ENCODE measurements around the gene SOX8. TPM values are rescaled to one million over a fixed set of nuclear protein-coding genes. Genes with fewer than 3 reads are reported as not detected.

SOX8 gene
- total and polyA plus RNA-seq, 2 donors (not counting 1 experiment from before 2014, with no cell fraction given) = 0.03 TPM; not detected in 1

DNA sequence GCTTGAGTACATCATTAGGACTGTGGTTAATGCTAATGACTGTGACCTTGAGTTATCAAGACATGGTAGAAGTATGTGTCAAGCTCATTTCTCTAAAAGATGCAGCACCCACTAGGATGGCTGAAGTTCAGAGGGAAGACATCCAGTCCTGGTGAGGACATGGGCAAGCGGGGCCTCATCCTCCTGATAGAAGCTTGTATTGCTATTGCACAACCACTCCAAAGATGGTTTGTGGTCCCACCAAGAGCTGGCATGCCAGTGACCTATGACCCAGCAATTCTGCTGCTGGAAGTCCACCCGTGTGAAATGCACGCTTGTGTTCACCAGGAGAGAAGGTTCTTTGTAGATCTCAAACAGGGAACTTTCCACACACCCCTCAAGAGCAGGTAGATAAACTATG, 14.2 kb downstream of the SOX8 start:
- no peak for DNase-seq (ENCODE audit: low read depth in 2 of 2)
- H4K20me1 ChIP-seq (ENCODE audit: control insufficient read depth, extremely low read depth, insufficient read depth, low read length) = no peaks in the 10 kb centered on the region
- H3K4me1 ChIP-seq (ENCODE audit: control insufficient read depth, extremely low read depth, insufficient read depth, low read length) = no peaks in the 10 kb centered on the region
- H3K36me3 ChIP-seq (ENCODE audit: control insufficient read depth, insufficient read depth, low read length) = no peaks in the 10 kb centered on the region
- H3K27me3 ChIP-seq (ENCODE audit: control insufficient read depth, insufficient read depth, low read length) = no peaks in the 10 kb centered on the region
- H3K9me3 ChIP-seq (ENCODE audit: control insufficient read depth, insufficient read depth, low read depth, low read length) = no peaks in the 10 kb centered on the region
- no peak overlapping the region for H3K9ac ChIP-seq (ENCODE audit: insufficient read depth, low read length)
- H3K79me2 ChIP-seq (ENCODE audit: control insufficient read depth, insufficient read depth, low read length) = no peaks in the 10 kb centered on the region
- no peak overlapping the region for H3K4me3 ChIP-seq (replicated peaks in 1 of 4; ENCODE audit: control extremely low read depth in 1 of 4, insufficient read depth in 1 of 4, low read depth in 3 of 4, low read length in 4 of 4)
- no peak overlapping the region for H3K27ac ChIP-seq (ENCODE audit: insufficient read depth, low read length)
- H3K4me2 ChIP-seq (ENCODE audit: extremely low read depth, insufficient read depth, low read length) = no peak overlapping the region
- no peak for TF ChIP-seq EZH2 (IDR thresholded peaks at IDR 0.05; ENCODE audit: low read length, missing control alignments)
- H2AFZ ChIP-seq (ENCODE audit: low read length) = no peak overlapping the region

DNA sequence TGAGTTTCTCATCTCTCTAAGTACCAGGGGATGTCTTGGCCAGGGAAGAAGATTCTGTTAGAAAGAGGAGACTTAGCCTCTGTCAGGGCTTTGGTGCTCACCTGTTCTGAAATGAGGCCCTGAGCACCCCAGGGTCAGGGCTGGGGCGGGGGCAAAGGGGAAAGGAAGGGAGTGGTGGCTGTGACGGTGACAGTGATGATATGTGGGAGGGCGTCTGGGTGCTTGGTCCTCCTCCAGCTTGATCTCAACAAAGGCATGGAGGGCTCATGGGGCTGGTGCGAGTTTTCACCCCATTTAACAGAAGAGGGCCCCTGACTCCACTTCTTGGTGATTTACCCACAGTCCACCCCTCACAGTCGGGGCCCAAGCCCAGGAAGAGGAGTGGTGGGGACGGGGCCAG, 15.1 kb downstream of the SOX8 start:
- Histone ChIP-seq H3K9ac (ENCODE audit: insufficient read depth, low read length) (no peak overlapping the region), H3K4me2 (ENCODE audit: extremely low read depth, insufficient read depth, low read length) (no peak overlapping the region), H4K20me1 (ENCODE audit: control insufficient read depth, extremely low read depth, insufficient read depth, low read length) (no peaks in the 10 kb centered on the region), H3K27ac (ENCODE audit: insufficient read depth, low read length) (no peak overlapping the region), H3K4me3 (replicated peaks in 1 of 4; ENCODE audit: control extremely low read depth in 1 of 4, insufficient read depth in 1 of 4, low read depth in 3 of 4, low read length in 4 of 4) (no peak overlapping the region), H3K4me1 (ENCODE audit: control insufficient read depth, extremely low read depth, insufficient read depth, low read length) (no peaks in the 10 kb centered on the region), H3K36me3 (ENCODE audit: control insufficient read depth, insufficient read depth, low read length) (no peaks in the 10 kb centered on the region), H3K27me3 (ENCODE audit: control insufficient read depth, insufficient read depth, low read length) (no peaks in the 10 kb centered on the region), H3K9me3 (ENCODE audit: control insufficient read depth, insufficient read depth, low read depth, low read length) (no peaks in the 10 kb centered on the region), H3K79me2 (ENCODE audit: control insufficient read depth, insufficient read depth, low read length) (no peaks in the 10 kb centered on the region), H2AFZ (ENCODE audit: low read length) (no peak overlapping the region)
- TF ChIP-seq, protein P1, sequence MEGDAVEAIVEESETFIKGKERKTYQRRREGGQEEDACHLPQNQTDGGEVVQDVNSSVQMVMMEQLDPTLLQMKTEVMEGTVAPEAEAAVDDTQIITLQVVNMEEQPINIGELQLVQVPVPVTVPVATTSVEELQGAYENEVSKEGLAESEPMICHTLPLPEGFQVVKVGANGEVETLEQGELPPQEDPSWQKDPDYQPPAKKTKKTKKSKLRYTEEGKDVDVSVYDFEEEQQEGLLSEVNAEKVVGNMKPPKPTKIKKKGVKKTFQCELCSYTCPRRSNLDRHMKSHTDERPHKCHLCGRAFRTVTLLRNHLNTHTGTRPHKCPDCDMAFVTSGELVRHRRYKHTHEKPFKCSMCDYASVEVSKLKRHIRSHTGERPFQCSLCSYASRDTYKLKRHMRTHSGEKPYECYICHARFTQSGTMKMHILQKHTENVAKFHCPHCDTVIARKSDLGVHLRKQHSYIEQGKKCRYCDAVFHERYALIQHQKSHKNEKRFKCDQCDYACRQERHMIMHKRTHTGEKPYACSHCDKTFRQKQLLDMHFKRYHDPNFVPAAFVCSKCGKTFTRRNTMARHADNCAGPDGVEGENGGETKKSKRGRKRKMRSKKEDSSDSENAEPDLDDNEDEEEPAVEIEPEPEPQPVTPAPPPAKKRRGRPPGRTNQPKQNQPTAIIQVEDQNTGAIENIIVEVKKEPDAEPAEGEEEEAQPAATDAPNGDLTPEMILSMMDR (conservative IDR thresholded peaks at IDR 0.05 in 1 of 2, IDR thresholded peaks at IDR 0.05 in 1 of 2; ENCODE audit: low read depth in 1 of 2, low read length in 2 of 2) = no peak
- no peak for DNase-seq (ENCODE audit: low read depth in 2 of 2)

DNA sequence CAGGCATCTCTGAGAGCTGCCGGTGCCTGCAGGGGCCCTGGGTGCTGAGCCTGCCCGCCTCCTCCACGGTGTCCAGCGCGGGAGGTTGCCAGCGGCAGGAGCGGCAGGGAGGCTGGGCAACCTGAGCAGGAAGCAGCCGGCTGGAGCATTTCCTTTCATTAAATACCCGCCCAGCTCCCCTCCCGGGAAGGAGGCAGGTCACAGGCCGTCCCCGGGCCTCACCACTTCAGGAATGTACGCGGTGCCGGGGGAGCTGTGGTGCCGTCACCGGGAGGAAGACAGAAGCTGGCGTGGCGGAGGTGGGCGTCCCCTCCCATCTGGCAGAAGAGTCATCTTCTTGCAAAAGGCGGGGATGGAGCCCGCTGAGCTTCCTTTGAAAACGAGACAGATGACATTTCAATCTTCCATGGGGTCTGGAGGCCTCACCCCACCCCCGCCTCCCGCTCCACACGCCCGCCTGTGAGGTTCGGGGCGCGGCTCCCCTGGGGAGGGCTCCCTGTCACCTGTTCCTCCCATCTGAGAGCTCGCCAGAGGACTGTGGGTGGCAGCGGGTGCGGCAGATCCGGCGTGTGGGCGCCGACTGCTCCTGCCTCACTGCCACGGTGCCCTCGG, 16.0 kb downstream of the SOX8 start:
- Histone ChIP-seq H4K20me1 (ENCODE audit: control insufficient read depth, extremely low read depth, insufficient read depth, low read length) (no peaks in the 10 kb centered on the region), H3K36me3 (ENCODE audit: control insufficient read depth, insufficient read depth, low read length) (no peaks in the 10 kb centered on the region), H3K27ac (ENCODE audit: insufficient read depth, low read length) (no peak overlapping the region), H3K4me3 (replicated peaks in 1 of 4; ENCODE audit: control extremely low read depth in 1 of 4, insufficient read depth in 1 of 4, low read depth in 3 of 4, low read length in 4 of 4) (no peak overlapping the region), H3K27me3 (ENCODE audit: control insufficient read depth, insufficient read depth, low read length) (no peaks in the 10 kb centered on the region), H3K4me1 (ENCODE audit: control insufficient read depth, extremely low read depth, insufficient read depth, low read length) (no peaks in the 10 kb centered on the region), H3K4me2 (ENCODE audit: extremely low read depth, insufficient read depth, low read length) (no peak overlapping the region), H3K9me3 (ENCODE audit: control insufficient read depth, insufficient read depth, low read depth, low read length) (no peaks in the 10 kb centered on the region), H3K9ac (ENCODE audit: insufficient read depth, low read length) (no peak overlapping the region), H3K79me2 (ENCODE audit: control insufficient read depth, insufficient read depth, low read length) (no peaks in the 10 kb centered on the region), H2AFZ (ENCODE audit: low read length) (no peak overlapping the region)
- TF ChIP-seq, protein P1 (conservative IDR thresholded peaks at IDR 0.05 in 1 of 2, IDR thresholded peaks at IDR 0.05 in 1 of 2; ENCODE audit: low read depth in 1 of 2, low read length in 2 of 2) = no peak
- TF ChIP-seq EZH2 (IDR thresholded peaks at IDR 0.05; ENCODE audit: low read length, missing control alignments) = no peak
- peak; percentile 16 to 48 for DNase-seq (ENCODE audit: low read depth in 2 of 2)

Data from fibroblast of lung (primary cell).